Panc1 (cell line): ENCODE measurements around the gene NR2C2. TPM values are rescaled to one million over a fixed set of nuclear protein-coding genes. Genes with fewer than 3 reads are reported as not detected.

Experiments used
- ATAC-seq: fragments of 200-7000 bp; cut with Tn5 transposase; 2 replicates; pipeline ENCODE4 v1.9.1; 2020; ENCODE audit warnings: mild to moderate bottlenecking, moderate library complexity
- BruUV-seq: library from RNA; stranded (reverse); fragments of 400-500 nt; replicated peaks from 2 replicates; lab custom pipeline; 2021; lab: Mats Ljungman, UMichigan
- CTCF ChIA-PET: fragments of 300-600 bp; sonication (Branson Sonifier 250); formaldehyde crosslinking; loops from one replicate; lab custom pipeline; 2022; ENCODE audit warnings: antibody characterized with exemption; lab: Charles Lee
- POLR2A ChIA-PET: fragments of 300-600 bp; sonication (Branson Sonifier 250); formaldehyde crosslinking; loops from one replicate; lab custom pipeline; 2022; ENCODE audit warnings: antibody characterized with exemption; lab: Charles Lee
- DNase-seq: peaks from one replicate; pipeline ENCODE4 v3.0.0-alpha.2; 2010; ENCODE audit warnings: low read depth, low spot score
- H3K27ac ChIP-seq: 2 replicates; pipeline ENCODE4 v1.5.1; 2011; ENCODE audit warnings: mild to moderate bottlenecking, low read length, inconsistent platforms
- H3K27me3 ChIP-seq: fragments of 200-500 bp; sonication (Bioruptor generic); 2 replicates; pipeline ENCODE4 v1.6.0; 2014; ENCODE audit warnings: low read length, inconsistent platforms; ENCODE audit not compliant: control insufficient read depth, insufficient read depth
- H3K36me3 ChIP-seq: fragments of 200-500 bp; sonication (Bioruptor generic); 2 replicates; pipeline ENCODE4 v1.5.1; 2014; ENCODE audit warnings: inconsistent platforms, mild to moderate bottlenecking, low read length, moderate library complexity; ENCODE audit not compliant: control insufficient read depth, insufficient read depth
- H3K4me1 ChIP-seq: 2 replicates; pipeline ENCODE4 v1.5.1; 2011; ENCODE audit warnings: inconsistent platforms, mild to moderate bottlenecking, low read length, moderate library complexity; ENCODE audit not compliant: control insufficient read depth, insufficient read depth
- H3K4me3 ChIP-seq, 2 experiments: 2 replicates each; pipeline ENCODE4 v1.5.1; 2011 to 2012; ENCODE audit warnings: low read depth in 2 of 2, low read length in 2 of 2, mild to moderate bottlenecking in 2 of 2, inconsistent platforms in 1 of 2, moderate library complexity in 1 of 2
- H3K9me3 ChIP-seq: fragments of 200-500 bp; sonication (Bioruptor generic); 2 replicates; pipeline ENCODE4 v1.5.1; 2014; ENCODE audit warnings: low read depth, mild to moderate bottlenecking, inconsistent platforms, low read length, moderate library complexity; ENCODE audit not compliant: control insufficient read depth, insufficient read depth
- CTCF ChIP-seq: fragments of 450-650 bp; IDR thresholded peaks from 2 replicates; pipeline ENCODE4 v1.5.1; 2017; ENCODE audit warnings: mild to moderate bottlenecking
- POLR2AphosphoS5 ChIP-seq: IDR thresholded peaks from 2 replicates; pipeline ENCODE4 v1.6.1; 2012; ENCODE audit warnings: mild to moderate bottlenecking, low read depth, low read length, moderate library complexity
- REST ChIP-seq, 2 experiments: IDR thresholded peaks; 2 replicates each; pipeline ENCODE4 v1.6.1; 2011 to 2012; ENCODE audit warnings: low read depth in 2 of 2, control low read depth in 1 of 2, low read length in 1 of 2, mild to moderate bottlenecking in 1 of 2, moderate library complexity in 1 of 2; ENCODE audit not compliant: insufficient read depth in 1 of 2
- SIN3A ChIP-seq: IDR thresholded peaks from 2 replicates; pipeline ENCODE4 v1.6.1; 2012; ENCODE audit warnings: low read depth, mild to moderate bottlenecking, low read length, moderate library complexity, borderline replicate concordance; ENCODE audit not compliant: insufficient read depth
- TCF7L2 ChIP-seq: IDR thresholded peaks from 2 replicates; pipeline ENCODE4 v1.6.1; 2011; ENCODE audit warnings: mild to moderate bottlenecking, low read depth, low read length, inconsistent platforms
- in situ Hi-C: cut with HindIII; loops from 2 replicates; pipeline ENCODE4 v1.10.0; 2016; ENCODE audit warnings: low sequenced_read_pairs, low pct_unique_long_range_greater_than_20kb
- intact Hi-C: fragments of 100-400 bp; cut with micrococcal nuclease; formaldehyde crosslinking; loops from one replicate; pipeline ENCODE4 v1.10.0; 2022; ENCODE audit not compliant: unreplicated experiment
- total RNA-seq: library from RNA; stranded (reverse); gene quantifications from one replicate; pipeline ENCODE4 v1.2.1, GENCODE V29; 2021; ENCODE audit not compliant: unreplicated experiment

Gene NR2C2
- total RNA-seq, 1 experiment from 2014 or later = 30.6 TPM

GRCh38 chr3:14948609-14949038 lies 1.2 kb downstream of the NR2C2 start:
- no TSS peak for BruUV-seq
- DNase-seq (no peak), ATAC-seq (no peak)
- in situ Hi-C loops (no loop called here), intact Hi-C loops (no loop called here)
- ChIA-PET POLR2A (interaction anchor here (0.7 to 0.8 kb wide), 3 partner anchors 360 to 1081 kb away, joined by 3 to 9 read pairs (median 3); no protein-coding TSS in a partner anchor), CTCF (interaction anchor here (0.7 kb wide), 1 partner anchor 120 kb away, joined by 6 read pairs; no protein-coding TSS in a partner anchor)
- Histone ChIP-seq H3K27ac (peak overlapping the region; percentile 93), H3K9me3 (no peaks in the 10 kb centered on the region), H3K4me1 (peaks cover 16% of the 10 kb centered on the region), H3K27me3 (no peaks in the 10 kb centered on the region), H3K36me3 (peaks cover 5% of the 10 kb centered on the region; the same call in 1 of the 2 replicates), H3K4me3 (peak overlapping the region; percentile 84 to 89)
- TF ChIP-seq CTCF (no peak), POLR2AphosphoS5 (no peak), TCF7L2 (no peak), REST (IDR thresholded peaks at IDR 0.05; ENCODE audit: insufficient read depth in 1 of 2, low read depth in 2 of 2, low read length in 1 of 2) (no peak), SIN3A (no peak)

GRCh38 chr3:14949126-14949525 lies 1.7 kb downstream of the NR2C2 start:
- no peak for TF ChIP-seq SIN3A
- ChIA-PET CTCF (no interaction called here), POLR2A (no interaction called here)
- intact Hi-C loops (no loop called here), in situ Hi-C loops (no loop called here)
- DNase-seq (no peak), ATAC-seq (no peak)
- TSS peak; percentile 76 for BruUV-seq
- Histone ChIP-seq H3K36me3 (peaks cover 5% of the 10 kb centered on the region; the same call in 1 of the 2 replicates), H3K27ac (peak overlapping the region; percentile 93), H3K9me3 (no peaks in the 10 kb centered on the region), H3K4me1 (peaks cover 16% of the 10 kb centered on the region), H3K4me3 (peak overlapping the region; percentile 84 to 89), H3K27me3 (no peaks in the 10 kb centered on the region)

- Histone ChIP-seq H3K4me1 (peaks cover 16% of the 10 kb centered on the region), H3K4me3 (no peak overlapping the region), H3K9me3 (no peaks in the 10 kb centered on the region), H3K27me3 (no peaks in the 10 kb centered on the region), H3K36me3 (peaks cover 3% of the 10 kb centered on the region; the same call in 1 of the 2 replicates), H3K27ac (no peak overlapping the region)
- DNase-seq = no peak
- ChIA-PET CTCF (no interaction called here), POLR2A (no interaction called here)
- TF ChIP-seq TCF7L2 (no peak), POLR2AphosphoS5 (no peak), REST (IDR thresholded peaks at IDR 0.05; ENCODE audit: insufficient read depth in 1 of 2, low read depth in 2 of 2, low read length in 1 of 2) (no peak), CTCF (no peak), SIN3A (no peak)
- no TSS peak for BruUV-seq
- in situ Hi-C loops = no loop called here
- ATAC-seq = no peak
- intact Hi-C loops = no loop called here
Observed at GRCh38 chr3:14950274-14950673, 2.9 kb downstream of the NR2C2 start.
